GOT3 (cell line): Measurements from ENCODE around the gene OGFR.

Experiments
- DNase-seq: peaks from one replicate; lab custom pipeline; 2025; ENCODE audit warnings: mixed read lengths; lab: John Stamatoyannopoulos, UW

Gene OGFR

GRCh38 chr20:62769346-62770071 lies 35.1 kb upstream of the OGFR start:
- no peak for DNase-seq

- DNase-seq, result no peak
These were observed 34.3 kb upstream of the OGFR start for GRCh38 chr20:62770111-62770910.

DNA sequence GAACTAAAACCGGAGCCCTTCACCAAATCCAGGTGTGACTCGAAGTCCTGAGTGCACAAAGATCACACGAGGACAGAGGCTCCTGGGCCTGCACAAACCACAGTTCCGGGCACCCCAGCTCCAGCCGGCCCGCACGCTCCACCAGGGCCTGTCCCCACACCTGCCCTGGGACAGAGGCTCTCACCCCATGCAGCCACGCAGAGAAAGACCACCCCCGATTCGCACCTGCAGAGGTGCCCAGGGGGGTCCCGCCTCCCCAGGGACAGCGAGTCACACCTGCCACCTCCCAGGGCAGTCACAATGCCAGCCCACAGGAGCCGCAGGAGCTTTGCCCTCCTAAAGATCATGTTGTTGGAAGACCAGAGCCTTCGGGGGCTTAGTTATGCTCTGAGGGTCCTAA lies 33.7 kb upstream of the OGFR start:
- no peak for DNase-seq

DNA sequence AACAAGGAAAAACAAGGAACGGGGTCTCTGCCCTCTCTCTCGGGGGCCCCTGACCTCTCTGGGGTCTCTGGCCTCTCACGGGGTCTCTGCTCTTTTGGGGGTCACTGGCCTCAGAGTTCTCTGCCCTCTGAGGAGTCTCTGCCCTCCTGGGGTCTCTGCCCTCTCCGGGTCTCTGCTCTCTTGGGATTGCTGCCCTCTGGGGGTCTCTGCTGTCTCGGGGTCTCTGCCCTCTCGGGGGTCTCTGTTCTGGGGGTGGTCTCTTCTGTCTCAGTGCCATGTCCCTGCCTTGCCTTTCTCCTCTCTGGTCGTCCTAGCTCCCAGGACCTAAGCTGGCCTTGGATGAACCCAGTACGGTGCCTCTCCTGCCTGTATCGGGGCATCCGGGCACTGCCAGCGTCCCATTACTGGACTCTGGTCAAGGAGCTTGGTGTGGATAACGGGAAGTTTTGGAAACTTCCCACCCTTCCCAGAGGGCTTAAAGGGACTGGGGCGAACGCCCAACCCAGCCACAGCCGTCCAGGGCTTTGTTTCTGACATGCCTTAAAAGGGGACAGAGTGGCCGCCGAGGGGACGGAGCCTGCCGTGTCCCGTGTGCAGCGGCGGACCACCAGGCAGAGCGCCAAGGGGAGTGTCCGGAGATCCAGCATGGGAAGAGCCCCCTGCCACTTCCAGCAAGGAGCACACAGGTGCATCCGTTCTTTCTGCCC lies 33.1 kb upstream of the OGFR start:
- DNase-seq, result no peak

DNA sequence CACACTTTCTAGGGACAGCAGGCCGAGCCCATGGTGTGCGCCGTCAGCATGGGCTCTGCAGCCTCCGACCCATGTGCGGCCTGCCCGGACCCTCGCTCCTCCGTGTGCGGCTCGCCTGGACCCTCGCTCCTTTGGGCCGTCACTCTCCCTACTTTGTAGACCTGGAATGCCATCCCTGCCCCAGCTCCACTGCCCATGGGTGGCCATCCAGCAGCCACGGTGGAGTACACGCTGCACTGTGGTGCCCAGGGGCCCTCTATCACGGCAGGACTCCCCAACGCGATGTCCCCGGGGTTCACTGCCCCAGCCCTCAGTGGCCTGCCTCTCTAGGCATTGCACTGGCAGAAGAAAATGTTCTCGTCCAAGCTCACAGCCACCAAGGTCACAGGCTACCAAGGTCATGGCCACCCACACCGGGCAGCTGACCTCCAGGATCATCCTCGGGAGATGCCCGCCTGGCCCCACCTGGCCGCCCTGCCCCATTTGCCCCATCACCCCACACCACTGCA lies 32.5 kb upstream of the OGFR start:
- no peak for DNase-seq

- DNase-seq, result no peak
These were observed 32.0 kb upstream of the OGFR start for GRCh38 chr20:62772619-62772989.

DNA sequence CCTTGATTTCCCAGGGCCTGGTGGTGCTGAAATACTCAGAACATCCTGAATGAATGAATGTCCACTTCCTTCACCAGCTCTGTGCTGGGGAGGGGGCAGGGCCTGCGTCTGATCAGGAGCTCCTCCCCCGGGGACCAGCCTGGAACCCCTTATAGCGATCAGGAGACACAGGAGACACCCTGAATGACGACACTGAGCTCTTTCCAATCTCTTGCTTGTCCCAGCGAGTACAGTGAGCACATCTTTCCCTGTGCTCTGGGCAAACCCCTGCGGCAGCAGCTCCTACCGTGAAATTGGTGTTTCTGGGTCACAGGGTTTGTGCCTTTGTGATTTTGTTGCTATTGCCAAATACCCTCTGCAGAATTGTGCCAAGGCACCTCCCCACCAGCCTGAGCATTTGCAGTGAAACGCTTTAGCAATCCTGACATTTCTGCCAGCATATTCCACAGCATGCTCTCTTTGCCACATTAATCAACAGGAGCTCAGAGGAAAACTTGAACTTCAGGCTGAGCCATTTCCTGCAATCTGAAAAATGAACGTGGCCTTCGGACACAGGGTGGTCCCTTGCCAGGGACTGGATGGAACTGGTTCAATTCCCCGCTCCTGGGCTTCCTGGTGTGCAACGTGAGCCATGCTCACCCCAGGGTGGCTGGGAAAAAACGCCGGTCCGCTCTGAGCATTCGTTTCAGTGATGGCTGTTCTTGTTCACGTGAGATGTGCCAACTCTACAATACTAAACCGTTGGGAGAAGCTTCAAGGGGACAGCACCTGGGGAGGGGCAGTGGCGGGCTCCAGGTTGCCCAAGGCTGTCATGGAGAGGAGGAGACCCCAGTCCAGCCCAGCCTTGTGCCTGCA lies 31.4 kb upstream of the OGFR start:
- DNase-seq, result no peak

DNA sequence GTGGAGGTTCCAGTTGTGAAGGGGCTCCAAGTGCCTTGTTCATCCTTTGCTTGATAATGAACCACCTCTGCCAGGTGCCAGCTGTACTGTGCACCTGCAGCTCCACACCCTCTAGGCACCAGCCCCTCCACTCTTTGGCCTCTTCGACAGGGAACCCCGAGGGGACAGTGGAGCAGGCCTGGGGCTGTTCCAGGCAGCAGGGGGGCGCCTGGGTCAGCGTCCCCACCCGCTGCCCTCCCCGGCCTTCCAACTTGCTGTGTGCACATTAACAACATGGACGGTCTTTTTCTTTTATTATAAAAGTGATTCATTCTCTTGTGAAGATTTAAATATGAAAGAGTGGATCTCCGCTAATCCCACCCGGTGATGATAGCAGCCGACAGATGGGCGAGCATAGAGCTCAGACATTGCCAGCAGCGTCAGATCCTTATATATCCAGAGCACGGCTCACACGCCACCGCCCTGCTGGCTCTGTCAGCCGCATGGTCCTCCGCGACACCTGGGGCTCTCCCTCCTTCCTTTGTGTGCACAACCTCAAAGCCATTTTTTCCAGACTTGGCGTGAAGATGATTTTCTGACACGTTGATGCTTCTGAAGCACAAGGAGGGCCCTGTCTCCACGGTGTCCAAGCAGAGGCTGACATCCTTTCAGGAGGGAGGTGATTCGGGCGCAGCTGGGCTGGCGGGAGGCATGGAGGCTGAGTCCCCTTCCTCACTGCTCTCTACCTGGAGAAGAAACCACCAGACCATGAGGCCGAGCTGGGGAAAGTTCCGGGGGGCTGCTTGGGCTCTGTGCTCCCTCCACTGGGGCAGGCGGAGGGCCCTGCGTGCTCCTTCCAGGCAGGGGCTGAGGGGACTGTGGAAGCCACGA lies 30.6 kb upstream of the OGFR start:
- DNase-seq, result no peak

DNA sequence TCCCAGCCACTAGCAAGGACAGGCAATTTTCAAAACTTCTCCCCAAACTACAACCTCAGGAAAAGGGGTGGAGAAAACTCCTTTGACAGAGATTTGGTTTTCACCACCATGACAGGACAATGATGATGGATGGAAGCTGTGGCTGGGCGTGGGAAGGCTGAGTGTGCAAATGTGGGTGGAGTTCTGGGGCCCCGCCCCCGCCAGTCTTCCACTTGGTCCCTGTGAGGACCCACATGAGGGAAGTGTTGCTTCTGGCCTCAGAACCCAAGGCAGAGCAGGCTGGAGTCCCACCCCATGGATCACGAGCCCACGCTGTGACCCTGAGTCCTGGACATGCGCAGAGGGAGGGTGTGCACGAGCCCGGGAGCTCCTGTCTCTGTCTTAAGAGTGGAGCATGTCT lies 29.9 kb upstream of the OGFR start:
- no peak for DNase-seq

DNA sequence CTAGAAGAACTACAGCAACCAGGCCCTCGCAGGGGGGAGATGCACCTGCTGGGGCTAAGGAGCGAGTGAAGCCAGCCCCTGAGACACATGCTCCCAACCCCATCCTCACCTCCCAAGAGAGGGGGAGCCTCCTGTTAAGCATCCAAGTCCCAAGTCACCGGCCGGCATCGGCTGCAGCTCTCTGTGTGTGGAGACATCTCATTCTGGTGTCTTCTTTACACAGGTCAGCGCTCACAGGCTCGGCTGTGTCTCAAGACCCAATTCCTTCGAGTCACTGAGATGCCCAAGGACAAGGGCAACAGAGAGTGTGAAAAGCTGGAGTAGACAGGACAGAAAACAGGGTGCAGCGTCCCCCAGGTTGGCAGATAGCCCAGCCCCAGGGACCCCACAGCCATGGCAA lies 29.4 kb upstream of the OGFR start:
- no peak for DNase-seq

DNA sequence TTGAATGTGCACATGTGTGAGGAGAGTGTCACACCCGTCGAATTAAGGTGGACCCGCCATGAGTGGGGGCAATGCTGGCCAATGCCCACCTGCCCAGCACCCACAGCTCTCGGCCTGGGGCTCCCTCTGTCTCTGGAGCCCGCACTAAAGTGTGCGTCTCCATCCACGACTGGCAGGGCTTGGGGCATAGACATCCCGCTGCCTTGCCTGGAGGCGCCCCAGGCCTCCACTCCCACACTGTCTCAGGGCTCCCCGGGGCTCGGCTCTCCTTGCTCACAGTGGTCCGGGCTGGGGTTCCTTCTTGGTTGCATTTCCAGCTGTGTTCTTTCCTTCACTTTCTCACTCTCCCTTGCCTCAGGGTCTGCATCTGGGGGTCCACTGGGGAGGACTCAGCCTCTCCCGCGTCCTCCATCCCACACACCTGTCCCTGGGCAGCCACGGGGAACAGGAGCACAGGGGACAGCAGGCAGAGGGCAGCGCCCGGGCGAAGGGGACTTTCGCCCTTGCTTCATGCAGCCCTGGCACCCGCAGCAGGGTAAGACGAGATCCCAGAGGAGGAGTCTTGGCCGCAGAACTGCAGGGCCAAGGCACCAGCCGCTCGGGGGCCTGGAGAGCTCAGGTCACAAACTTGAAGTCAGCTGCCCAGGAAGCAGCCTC lies 28.5 kb upstream of the OGFR start:
- no peak for DNase-seq

DNA sequence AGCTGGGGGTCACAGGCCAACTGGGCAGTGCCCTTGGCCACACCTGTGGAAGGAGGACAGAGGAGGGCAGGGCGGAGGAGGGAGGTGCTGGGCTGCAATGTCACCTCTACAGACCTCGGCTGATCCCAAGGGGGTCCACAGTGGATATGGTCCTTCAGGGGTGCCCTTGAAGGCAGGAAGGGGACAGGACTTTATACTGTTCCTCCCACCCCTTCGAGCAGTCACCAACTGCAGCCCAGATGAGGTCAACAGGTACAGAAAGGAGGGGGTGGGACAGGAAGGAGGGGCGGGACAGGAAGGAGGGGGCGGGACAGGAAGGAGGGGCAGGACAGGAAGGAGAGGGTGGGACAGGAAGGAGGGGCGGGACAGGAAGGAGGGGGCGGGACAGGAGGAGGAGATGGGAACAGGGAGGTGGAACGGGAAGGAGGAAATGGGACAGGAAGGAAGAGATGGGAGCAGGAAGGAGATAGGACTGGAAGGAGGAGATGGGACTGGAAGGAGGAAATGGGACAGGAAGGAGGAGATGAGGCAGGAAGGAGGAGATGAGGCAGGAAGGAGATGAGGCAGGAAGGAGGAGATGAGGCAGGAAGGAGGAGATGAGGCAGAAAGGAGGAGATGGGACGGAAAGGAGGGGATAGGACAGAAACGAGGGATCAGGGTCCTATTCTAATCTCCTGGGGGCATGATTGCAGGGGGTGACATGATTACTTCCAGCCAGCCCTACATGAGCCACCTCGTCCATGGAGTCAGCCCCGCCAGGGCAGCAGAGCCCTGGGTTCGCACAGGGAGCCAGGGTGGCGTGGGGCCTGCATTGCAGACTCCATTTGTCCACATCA lies 27.7 kb upstream of the OGFR start:
- DNase-seq, result no peak

DNA sequence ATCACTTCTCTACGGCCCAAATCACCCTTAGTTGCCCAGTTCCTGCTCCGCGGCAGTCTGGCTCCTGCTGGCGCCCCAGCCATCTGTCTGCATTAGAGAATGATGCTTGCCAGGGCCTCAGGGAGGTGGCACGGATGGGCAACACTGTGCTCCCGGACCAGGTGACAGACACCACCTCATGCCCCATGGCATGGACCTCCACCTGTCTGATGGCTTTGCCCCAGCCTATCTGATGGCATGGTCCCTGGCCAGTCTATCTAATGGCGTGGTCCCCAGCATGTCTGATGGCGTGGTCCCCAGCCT lies 27.2 kb upstream of the OGFR start:
- no peak for DNase-seq

DNA sequence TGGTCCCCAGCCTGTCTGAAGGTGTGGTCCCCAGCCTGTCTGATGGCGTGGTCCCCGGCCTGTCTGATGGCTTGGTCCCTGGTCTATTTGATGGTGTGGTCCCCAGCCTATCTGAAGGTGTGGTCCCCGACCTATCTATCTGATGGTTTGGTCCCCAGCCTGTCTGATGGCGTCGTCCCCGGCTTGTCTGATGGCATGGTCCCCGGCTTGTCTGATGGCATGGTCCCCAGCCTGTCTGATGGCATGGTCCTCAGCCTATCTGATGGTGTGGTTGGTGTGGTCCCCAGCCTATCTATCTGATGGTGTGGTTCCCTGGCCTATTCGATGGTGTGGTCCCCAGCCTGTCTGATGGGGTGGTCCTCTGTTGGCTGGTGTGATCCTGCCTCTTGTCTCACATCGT lies 26.6 kb upstream of the OGFR start:
- DNase-seq, result no peak

DNA sequence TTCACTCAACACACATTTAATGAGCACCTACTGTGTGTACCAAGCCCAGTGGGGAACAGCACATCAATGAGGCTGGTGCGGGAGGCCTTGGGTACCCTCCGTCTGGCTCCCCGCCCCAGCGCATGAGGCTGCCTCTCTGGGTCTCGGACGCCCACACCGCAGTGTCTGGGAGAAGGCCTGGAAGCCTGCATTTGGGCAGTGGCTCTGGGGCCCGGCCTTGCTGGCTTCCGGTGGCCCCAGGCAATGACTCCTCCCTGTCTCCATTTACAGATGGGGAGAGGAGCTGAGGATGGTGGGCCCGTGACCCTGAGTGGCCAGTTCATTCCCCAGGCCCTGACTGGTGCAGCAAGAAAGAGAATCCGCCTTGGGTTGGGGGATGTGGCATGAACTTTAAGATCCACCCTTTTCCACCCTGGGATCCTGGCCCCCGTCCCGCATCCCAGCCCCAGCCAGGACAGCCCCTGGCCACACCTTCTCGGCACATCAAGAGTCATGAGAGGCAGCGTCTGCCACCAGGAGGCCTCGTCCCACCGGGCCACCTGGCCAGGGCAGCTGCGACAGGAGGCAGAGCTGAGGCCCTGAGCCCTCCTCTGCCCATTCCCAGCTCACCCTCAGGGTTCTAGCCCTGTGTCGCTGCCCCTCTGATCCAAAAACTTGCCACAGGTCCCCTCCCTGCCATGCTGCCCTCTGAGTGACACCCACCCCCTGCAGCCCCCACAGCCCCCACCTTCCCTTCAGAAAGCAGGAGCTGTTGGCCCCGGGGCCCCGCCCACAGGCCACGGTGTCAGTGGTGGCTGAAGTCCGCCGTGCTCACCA lies 25.8 kb upstream of the OGFR start:
- DNase-seq, result no peak

- DNase-seq, result no peak
These were observed 25.3 kb upstream of the OGFR start for GRCh38 chr20:62779417-62779685.

GRCh38 chr20:62780204-62780603 lies 24.4 kb upstream of the OGFR start:
- DNase-seq, result no peak

DNA sequence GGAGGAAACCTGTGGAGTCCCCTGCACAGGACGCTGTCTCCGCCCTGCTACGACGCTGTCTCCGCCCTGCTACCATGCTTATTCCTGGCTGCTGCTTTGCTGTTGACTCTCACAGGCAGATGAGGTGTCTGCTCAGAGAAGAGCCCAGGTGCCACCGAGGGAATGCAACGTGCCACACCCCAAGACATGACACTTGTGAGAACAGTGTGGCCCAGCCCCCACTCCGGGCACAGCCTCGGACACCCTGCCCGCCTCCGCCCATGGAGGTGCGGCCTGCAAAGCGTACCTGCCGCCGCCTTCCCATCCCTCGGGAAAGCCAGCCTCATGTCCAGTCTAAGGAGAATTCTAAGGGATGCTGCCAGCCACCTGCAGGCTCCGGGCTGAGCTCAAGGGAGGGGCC lies 23.9 kb upstream of the OGFR start:
- no peak for DNase-seq
